Measurements from ENCODE around the gene CD69.
"Not testable (repeated sequence)": the region's sequence is repeated elsewhere in the genome, so short reads cannot be mapped to it uniquely, and the experiment has no call there.

DNA sequence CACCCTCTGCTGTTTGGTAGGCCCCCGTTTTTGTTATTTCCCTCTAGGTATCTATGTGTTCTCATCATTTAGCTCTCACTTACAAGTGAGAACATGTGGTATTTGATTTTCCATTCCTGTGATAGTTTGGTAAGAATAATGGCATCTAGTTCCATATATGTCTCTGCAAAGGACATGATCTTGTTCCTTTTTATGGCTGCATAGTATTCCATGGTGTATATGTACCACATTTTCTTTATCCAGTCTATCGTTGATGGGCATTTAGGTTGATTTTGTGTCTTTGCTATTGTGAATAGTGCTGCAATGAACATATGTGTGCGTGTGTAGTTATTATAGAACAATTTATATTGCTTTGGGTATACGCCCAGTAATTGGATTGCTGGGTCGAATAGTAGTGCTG is 56.1 kb downstream of the CD69 start:
- not testable (repeated sequence) for TF ChIP-seq POLR2A (IDR thresholded peaks at IDR 0.05; ENCODE audit: low read length); GATA1 (IDR thresholded peaks at IDR 0.05; ENCODE audit: low read depth, low read length)

Measured in erythroblast (primary cell).